Lower leg skin (tissue), 4 donors: Measurements from ENCODE around the gene CHST14. TPM values are rescaled to one million over a fixed set of nuclear protein-coding genes. Genes with fewer than 3 reads are reported as not detected.

Source experiments
- DNase-seq, 2 donors: peaks; one replicate each; pipeline ENCODE4 v3.0.0-alpha.2; 2019; ENCODE audit warnings: low spot score in 2 of 2
- H3K4me3 ChIP-seq: fragments of 200-600 bp; sonication (generic); 2 replicates; pipeline ENCODE4 v1.5.1; 2017; ENCODE audit warnings: mild to moderate bottlenecking, low read depth; ENCODE audit not compliant: poor library complexity, severe bottlenecking
- CTCF ChIP-seq, 3 donors: fragments of 450-650 bp; IDR thresholded peaks; one replicate each; pipeline ENCODE4 v1.5.1; 2016; ENCODE audit warnings: antibody characterized with exemption in 3 of 3, mild to moderate bottlenecking in 3 of 3, moderate library complexity in 2 of 3
- POLR2A ChIP-seq, 2 donors: fragments of 450-650 bp; IDR thresholded peaks; one replicate each; pipeline ENCODE4 v1.6.1; 2016 to 2017; ENCODE audit warnings: antibody characterized with exemption in 2 of 2, mild to moderate bottlenecking in 1 of 2, moderate library complexity in 1 of 2
- WGBS, 2 donors: methylation state at CpG; one replicate each; pipeline ENCODE4 v1.1.5; 2018; 5-methylcytosine and 5-hydroxymethylcytosine counted together
- intact Hi-C: fragments of 100-400 bp; cut with DNase I; formaldehyde crosslinking; loops from one replicate; pipeline ENCODE4 v1.15.0; 2023; ENCODE audit warnings: low total_unique reads
- total RNA-seq, 4 donors: library from RNA; depleted of rRNA; stranded (reverse); fragments of >200 nt; gene quantifications; one replicate each; pipeline ENCODE4 v1.1.0, GENCODE V29; 2016

Gene CHST14
- total RNA-seq, 4 donors from 2014 or later = 5.6 to 10.0 (median 8.8) TPM

- intact Hi-C loops = loop anchor here (10.0 kb wide), 1 partner anchor 53 kb away; no protein-coding TSS in a partner anchor
- DNase-seq = no peak
- no peak for TF ChIP-seq CTCF (IDR thresholded peaks at IDR 0.05)
- no peak for TF ChIP-seq POLR2A (IDR thresholded peaks at IDR 0.05)
- H3K4me3 ChIP-seq = no peak overlapping the region
- 84 to 94% methylated on average over 4 of the region's 4 CpGs for WGBS, 2 donors
These were observed 42.6 kb upstream of the CHST14 start for GRCh38 chr15:40428185-40428584.

GRCh38 chr15:40429068-40429710, 41.6 kb upstream of the CHST14 start:
- no peak overlapping the region for H3K4me3 ChIP-seq
- 72 to 75% methylated on average over 9 to 10 of the region's 10 CpGs for WGBS, 2 donors
- intact Hi-C loops = loop anchor here (10.0 kb wide), 1 partner anchor 54 kb away; no protein-coding TSS in a partner anchor

GRCh38 chr15:40430271-40430805, 40.4 kb upstream of the CHST14 start:
- peak in 1 of 2 donors; percentile 81 for DNase-seq
- H3K4me3 ChIP-seq = no peak overlapping the region
- intact Hi-C loops = no loop called here
- no peak for TF ChIP-seq CTCF (IDR thresholded peaks at IDR 0.05)
- no peak for TF ChIP-seq POLR2A (IDR thresholded peaks at IDR 0.05)
- WGBS, 2 donors = 34 to 42% methylated on average over 10 of the region's 10 CpGs

More at GRCh38 chr15:40429068-40429710, 41.6 kb upstream of the CHST14 start:
- TF ChIP-seq CTCF (IDR thresholded peaks at IDR 0.05) (no peak), POLR2A (IDR thresholded peaks at IDR 0.05) (no peak)
- DNase-seq = no peak

- intact Hi-C loops = no loop called here
- DNase-seq = no peak
- TF ChIP-seq CTCF (IDR thresholded peaks at IDR 0.05) = no peak
- no peak for TF ChIP-seq POLR2A (IDR thresholded peaks at IDR 0.05)
- H3K4me3 ChIP-seq = no peak overlapping the region
- WGBS, 2 donors = 62 to 71% methylated on average over 20 of the region's 20 CpGs
These were observed 35.6 kb upstream of the CHST14 start for GRCh38 chr15:40435023-40435709.

- no peak for DNase-seq
- H3K4me3 ChIP-seq = no peak overlapping the region
- intact Hi-C loops = no loop called here
- TF ChIP-seq CTCF (IDR thresholded peaks at IDR 0.05) (no peak), POLR2A (IDR thresholded peaks at IDR 0.05) (no peak)
- 11 to 12% methylated on average over 10 to 13 of the region's 15 CpGs for WGBS, 2 donors
These were observed 35.1 kb upstream of the CHST14 start for GRCh38 chr15:40435710-40436089.
